Right renal cortex interstitium (tissue), 3 donors: ENCODE measurements around the gene TP53BP1. TPM values are rescaled to one million over a fixed set of nuclear protein-coding genes. Genes with fewer than 3 reads are reported as not detected.

Source experiments
- DNase-seq, 3 donors: peaks; one replicate each; pipeline ENCODE4 v3.0.0-alpha.2; 2013; ENCODE audit warnings: low read depth in 3 of 3, low spot score in 2 of 3
- polyA plus RNA-seq, 3 donors: library from polyadenylated mRNA; unstranded; fragments of 120-200 nt; gene quantifications; one replicate each; pipeline ENCODE4 v1.2.1, GENCODE V29; 2013; ENCODE audit not compliant: insufficient read length in 3 of 3

The TP53BP1 gene
- polyA plus RNA-seq, 3 donors = 72.8 to 87.3 (median 77.7) TPM

DNA sequence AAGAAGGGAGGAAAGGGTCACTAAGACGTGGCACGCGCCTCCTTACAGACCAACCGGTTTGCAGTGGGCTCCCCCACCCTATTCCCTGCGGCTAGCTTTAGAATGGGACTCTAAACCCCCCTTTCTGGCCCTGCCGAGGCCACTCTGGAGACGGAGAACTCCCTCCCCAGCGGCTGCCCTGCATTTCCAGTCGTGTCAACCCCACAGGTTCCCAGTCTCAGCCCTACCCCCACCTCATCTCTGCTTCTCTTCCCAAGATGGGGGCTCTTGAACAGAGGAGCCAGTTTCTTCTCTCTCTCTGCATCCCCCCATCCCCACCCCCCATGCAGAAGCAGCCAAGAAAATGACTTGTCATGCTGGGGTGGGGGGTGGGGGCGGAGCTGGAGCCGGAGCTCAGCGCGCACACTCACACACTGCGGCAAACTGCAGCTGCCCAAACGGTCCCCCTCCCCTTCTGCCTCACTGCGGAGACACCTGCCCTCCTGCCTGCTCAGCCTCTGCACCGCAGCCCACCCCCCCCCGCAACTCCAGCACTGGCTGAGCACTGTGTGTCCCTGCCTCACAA is 25.3 kb upstream of the TP53BP1 start:
- peak in 1 of 3 donors; percentile 8 for DNase-seq

DNA sequence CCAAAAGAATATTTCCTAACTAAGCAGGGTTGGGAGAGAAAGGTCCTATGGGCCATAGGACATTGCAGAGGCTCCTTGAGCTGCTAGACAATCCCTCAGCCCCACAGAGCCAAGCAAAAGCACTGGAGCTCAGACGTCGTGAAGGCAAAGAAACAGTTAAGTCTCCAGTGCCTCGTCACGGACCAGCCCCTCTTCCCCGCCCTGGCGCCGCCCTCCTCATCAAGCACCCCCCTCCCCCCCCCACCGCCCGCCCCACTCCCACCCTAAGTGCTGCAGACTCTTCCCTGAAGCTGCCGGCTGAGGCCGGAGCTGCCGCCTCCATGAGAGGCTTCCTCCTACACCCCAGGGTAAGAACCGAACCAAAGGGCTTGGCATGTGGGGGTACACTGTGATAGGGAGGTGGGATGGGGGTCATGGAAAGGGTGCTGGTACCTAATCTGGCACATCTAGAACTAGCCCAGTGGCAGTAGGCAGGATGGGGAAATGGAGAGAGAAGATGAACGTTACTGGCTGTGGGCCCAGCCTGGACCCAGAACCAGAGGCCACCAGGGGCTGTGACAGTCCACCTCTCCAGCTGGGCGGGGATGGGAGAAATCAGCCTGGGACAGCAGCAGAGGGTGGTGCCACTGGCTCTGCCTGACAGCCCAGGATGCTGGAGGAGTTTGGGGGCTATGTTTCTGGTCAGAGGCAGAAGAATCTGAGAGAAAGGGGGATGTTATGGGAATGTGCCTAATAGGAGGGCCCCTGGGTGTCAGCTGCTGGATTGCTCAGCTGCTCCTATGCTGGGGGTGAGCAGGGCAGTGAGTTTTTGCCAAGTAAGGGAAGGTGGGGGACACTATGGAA is 24.6 kb upstream of the TP53BP1 start, which contains the start of gene MAP1A:
Gene MAP1A (plus strand): TSS at position 255 of the 843 bp plus-strand sequence. CDS start 3,866 bp downstream, outside the sequence.
- DNase-seq = peak in 2 of 3 donors; percentile 36 to 45

DNA sequence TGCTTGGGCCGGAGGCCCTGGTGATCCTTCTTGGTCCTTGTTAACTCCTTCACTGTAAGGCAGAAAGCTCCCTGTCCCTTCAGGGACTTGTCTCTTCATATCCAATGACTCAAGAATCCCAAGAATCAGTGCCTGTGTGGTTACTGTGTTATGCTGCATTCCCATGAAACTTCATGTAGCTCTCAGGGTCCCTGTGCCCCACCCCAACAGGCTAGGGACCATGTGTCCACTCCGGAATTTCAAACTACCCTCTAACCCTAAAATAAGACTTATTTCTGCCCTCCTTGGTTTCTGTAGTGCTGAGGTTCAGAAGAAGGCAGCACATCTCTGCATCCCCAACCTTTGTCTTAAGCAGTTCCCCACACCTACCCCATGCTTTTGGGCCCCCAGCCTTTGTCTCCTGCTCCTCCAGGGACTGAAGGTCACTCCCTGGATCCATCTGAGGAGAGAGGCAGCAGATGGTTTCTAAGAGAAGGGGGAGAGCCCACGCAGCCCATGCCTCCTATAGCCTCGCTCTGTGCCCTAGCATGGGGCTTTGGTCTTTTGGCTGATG is 23.9 kb upstream of the TP53BP1 start:
- peak in 1 of 3 donors; percentile 13 for DNase-seq

DNA sequence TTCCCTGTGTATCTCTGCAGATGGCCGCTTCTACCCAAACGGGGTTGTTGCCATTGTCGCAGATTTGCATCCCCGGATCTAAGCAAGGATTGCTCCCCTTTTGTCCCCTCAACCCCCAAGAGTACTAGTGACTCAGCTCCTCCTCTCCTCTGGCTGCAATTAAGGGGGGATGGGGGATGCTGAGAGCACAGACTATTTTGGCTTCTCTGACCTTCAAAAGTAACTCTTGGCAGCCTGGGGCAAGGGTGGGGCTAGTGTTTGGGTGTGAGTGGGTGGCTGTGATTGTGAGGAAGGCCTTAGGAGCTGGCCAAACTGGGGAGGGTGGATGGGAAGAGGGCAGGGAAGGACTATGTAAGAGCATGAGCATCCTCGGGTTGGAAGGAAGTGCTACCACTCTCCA is 23.2 kb upstream of the TP53BP1 start:
- DNase-seq = no peak

DNA sequence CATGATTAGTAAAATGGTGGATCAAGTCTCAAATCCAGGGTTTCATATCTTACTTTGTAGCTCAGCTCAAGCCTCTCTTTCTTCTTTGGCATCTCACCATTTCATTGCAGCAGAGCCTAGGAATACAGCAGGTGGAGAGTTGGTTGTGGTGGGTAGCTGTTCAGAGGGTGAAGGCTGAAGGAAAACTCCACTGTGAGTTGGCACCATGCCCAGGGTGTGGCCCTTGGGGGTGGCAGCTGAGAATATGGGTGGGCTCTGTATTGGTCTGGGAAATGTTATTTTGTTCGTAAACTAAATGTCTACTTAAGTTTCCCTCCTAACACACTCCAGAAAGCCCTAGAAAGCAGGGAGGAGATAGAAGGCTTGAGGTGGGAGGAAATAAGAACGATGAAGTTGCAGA is 22.8 kb upstream of the TP53BP1 start:
- no peak for DNase-seq

DNA sequence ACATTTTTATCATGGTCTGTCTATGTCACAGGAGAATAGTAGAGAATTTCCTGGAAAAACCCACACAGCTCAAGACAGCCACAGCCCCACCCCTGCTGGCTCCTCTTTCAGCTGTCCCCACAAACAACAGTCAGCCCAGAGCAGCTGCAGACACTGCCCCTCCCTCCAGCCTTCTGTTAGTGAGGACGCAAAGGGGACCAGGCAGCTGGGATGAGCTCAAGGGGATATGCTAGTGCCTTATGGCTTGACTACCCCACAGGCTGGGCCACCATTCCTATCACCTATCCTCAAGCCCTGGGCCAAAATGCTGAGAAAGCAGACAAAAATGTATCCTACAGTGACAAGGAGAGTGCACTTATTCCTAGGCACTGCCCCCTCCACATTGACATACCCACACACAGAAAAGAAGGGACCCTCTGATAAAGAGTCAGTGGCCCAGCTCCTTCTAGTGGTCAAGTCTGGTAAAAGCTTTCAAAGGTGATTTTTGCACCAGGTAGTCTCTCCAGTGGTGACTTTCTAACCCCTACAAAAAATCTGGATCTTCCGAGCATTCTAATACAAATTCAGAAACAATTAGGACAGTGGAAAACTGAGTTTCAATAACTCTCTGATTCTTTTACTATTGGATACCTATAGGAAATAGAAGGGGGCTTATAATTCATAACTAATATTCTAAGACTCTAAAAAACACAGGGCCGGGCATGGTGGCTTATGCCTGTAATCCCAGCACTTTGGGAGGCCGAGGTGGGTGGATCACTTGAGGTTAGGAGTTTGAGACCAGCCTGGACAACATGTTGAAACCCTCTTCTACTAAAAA is 21.5 kb upstream of the TP53BP1 start:
- DNase-seq = peak in 1 of 3 donors; percentile 8

DNA sequence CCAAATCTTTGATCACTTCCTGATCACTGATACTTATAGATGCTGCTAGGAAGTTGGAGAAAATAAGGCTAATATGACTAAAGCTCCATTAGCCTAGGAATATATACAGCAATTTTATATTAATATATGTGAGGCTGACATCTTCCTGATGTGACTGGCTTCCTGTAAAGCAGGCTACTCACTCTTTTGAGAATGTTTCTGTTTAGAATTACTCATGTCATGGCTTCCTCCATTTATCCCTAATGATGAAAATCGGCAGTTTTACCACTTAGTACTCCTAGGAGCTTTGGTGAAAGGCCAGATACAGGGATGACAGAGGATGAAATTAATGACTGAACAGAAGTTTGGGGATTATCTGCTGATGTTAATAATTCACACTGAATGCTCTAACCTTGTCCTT is 20.6 kb upstream of the TP53BP1 start:
- DNase-seq = no peak

DNA sequence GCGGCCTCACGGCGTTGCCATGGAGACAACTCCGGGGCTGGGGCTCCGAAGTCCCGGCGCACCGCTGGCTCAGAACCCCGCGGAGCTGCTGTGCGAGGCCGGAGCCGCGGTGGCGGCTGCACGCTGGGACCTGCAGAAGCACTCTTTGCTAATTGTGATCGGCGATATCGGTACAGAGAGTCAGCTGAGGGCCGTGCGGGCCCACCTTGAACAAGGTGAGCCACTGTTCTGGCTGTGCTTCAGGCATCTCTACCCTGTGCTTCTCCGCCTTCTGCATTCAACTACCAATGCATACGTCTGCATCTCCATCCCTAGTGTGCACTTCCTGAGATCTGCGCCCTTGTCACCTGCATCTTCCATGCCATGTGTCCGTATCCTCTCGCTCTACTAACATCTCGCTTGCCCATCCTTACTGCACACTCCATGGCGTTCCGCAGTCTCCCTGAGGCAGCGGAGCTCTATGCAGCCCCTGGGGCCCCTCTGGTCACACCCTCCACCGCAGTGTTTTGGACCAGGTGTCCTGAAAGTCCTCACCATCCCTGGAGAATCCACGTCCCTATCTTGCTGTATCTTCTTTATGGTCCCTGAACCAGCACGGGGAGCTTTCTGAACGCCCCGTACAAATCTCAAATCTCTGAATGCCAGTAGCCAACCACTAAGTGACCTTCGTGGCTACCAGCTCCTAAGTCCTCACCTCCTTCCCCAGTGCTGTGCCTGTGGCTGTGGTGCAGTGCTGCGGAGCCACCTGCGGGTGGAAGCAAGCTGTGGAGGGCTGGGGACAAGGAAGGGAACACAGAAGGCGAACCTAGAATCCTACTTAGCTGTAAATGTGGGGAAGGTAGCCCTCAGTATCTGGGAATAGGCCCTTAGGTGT is 18.3 kb upstream of the TP53BP1 start:
- no peak for DNase-seq

DNA sequence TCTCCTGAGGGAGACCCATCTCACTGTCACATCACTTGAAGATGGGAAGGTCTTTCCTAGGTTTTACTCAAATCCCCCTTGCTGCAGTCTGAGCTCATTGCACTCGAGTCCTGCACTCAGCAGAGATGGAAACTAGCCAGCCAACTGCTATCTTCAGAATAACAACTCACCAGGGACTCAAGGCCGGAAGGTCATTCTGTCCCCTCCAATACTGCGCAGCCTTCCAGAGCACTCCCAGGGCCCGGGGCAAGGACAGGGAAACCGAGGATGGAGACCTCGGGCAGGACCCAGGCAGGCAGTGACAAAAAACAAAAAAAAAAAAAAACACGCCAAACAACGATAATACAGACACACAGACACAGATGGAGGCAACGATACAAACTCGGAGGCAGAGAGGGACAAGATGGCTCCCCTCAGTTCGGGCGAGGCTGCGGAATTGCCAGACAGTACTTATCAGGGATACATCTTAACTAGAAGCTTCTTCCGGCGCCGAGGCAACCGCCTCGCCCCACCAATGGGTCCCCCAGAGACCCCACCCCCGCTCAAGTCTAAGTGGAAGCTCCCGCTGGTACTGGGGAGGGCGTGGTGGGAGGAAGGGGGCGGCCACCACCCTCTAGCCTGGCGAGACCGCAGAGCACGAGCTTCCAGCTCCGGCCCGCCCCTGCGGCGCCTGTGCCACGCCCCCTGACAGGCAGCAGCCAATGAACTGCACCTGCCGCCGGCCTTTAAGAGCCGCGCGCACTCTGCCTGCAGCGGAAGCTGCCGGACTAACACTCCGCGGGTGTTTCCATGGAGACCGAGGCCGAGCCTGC is 17.4 kb upstream of the TP53BP1 start:
- peak; percentile 87 to 98 (median 92) for DNase-seq

DNA sequence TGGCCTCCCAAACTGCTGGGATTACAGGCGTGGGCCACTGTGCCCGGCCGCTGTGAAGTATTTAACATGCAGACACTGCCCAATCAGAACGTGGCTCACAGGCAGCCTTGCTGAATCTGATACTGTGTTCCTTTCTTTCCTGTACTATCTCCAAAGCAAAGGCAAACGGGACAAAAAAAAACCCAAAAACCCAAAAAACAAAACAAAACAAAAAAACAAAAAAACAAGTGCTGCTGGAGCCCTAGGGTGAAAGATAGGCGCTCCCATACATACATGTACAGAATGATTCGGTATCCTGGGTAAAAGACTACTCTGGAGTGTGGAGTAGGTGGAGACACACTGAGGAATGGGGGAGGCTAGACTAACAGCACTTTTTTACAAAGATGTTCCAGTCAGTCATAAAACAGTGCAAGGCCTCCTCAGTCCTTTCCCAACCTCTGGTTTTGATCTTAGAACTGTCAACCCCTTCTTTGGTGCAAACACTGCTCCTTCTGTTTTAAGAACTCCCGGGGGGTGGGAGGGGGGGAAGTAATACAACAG is 16.8 kb upstream of the TP53BP1 start:
- DNase-seq = peak in 1 of 3 donors; percentile 18

DNA sequence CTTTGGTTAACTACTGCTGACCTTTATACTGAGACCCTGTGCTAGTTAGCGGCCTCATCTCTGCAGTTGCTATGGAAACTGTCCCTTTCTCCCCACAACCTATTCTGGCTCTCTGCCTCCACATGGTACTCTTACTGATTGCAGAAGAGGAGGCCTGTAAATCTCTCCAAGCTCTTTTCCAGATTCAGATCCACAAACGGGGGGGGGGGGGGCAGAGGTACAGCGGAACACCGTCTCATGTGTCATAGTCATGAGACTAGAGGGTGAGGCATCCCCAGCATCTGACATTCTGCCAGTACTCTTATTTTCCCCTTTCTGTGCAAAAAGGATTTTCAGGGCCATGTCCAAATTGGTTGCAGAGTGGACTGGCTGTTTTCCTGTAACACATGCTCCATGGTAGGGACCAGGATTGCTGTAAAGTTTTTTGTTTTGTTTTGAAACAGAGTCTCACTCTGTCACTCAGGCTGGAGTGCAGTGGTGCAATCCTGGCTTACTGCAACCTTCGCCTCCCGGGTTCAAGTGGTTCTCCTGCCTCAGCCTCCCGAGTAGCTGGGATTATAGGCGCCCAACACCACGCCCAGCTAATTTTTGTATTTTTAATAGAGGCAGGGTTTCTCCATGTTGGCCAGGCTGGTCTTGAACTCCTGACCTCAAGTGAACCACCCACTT is 16.2 kb upstream of the TP53BP1 start:
- DNase-seq = no peak

DNA sequence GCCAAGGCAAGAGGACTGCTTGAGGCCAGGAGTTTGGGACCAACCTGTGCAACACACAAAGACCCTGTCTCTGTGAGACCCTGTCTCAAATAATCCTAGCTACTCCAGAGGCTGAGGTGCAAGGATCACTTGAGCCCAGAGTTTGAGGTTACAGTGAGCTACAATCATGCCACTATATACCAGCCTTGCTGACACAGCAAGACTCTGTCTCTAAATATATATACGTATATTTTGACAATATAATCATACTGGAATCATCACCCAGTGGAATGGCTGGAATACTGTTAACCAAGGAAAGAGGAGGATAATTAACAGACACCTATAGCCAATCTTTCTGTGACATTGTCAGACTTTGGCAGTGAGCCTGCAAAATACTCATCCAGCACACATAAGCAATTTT is 15.5 kb upstream of the TP53BP1 start:
- no peak for DNase-seq

DNA sequence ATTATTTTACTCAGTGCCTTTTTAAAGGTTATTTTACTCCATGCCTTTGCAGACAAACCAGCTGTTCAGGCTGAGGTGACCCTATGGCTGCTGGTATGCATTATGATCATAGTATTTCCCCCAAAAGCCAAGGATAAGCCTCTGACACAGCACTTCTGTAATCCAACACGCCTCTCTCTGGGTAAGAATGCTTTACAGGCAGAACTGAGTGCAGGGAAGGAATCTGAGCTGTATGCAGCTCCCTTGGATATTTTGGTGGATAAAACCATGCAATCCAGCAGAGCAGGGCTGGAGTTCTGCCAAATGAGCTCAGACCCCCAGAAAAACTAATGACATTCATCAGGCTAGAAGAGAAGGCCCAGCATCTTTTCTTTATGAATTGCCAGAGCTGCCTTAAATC is 12.8 kb upstream of the TP53BP1 start:
- DNase-seq = peak in 1 of 3 donors; percentile 36

DNA sequence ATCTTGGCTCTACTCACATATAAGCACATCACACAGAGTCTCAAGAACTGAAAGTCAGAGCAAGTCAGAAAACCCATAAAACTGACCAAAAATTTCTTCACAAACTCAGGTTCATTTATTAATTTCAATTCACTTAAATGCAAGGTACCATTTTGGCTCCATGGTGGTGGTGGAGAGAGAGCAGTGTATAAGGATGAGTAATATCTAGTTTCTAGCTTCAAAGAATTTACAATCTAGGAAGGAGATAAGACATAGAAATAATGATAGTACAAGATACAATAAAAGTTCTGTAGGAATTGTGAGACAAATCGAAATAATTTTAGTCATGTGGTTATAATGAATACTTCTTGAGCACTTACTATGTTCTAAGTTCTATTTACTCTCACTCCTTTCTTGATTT is 6.7 kb upstream of the TP53BP1 start:
- DNase-seq = no peak

DNA sequence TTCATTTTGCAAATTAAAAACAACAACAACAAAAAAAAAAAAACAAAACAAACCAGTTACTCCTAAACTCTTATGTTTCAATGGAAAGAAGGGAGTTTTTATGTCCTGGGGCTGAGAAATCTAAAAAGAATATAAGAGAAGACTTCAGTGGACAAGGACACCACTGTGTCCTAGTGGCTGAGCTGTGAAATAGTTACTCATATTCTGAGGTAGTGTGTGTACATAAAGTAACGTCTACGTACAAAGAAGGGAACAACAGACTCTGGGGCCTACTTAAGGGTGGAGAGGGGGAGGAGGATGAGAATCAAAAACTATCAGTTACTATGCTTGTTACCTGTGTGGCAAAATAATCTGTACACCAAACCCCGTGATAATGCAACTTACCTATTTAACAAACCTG is 6.0 kb upstream of the TP53BP1 start:
- DNase-seq = no peak

DNA sequence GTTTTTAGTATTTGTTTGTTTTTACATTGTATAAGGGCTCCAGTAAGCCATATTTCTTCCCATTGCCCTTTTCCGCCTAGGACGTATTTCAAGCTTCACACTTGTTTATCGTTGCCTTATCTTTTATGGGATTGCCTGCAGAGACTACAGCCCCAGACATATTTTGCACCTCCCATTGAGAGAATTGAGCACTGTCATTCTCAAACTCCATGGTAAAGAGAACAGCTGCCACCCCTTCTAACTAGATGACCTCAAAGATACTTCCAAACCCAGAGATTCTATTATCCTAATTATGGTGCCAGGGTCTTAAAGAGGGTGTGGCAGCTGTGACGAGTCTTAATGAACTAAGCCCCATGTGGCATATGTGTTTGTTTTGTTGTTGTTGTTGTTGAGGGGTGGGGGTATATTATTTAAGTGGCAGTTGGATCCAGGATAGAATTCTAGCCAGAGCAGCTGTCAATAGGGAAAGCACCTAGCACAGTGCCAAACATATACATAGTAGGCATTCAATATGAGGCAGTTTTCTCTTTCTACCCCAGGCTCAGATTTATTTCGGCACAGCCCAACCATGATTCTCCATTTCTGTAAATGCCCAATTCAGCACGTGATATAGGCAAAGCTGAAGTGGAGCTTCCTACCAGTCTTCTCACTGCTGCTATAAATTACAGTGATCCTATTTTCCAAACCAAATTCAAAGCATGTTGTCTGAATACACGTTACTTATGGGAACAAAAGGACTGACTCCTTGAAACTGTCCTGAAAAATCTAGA is 932 bp upstream of the TP53BP1 start:
- DNase-seq = no peak

DNA sequence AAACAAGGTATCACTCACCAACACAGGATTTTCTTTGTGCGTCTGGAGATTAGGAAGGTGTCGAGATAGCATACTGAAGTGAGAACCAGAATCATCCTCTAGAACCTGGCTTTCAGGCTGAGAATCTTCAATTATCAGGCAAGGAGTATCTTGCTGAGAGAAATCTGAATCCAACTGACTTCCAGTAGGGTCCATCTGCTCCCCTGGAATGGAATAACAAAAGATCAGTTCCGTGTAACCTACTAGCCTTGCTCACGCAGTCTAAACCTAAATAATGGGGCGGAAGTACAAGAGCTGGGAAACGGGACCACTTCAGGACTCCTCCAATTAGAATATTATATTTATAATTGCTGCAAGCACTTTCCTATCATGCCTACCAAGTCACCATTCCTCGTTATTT is 690 bp downstream of the TP53BP1 start:
- peak in 1 of 3 donors; percentile 7 for DNase-seq

DNA sequence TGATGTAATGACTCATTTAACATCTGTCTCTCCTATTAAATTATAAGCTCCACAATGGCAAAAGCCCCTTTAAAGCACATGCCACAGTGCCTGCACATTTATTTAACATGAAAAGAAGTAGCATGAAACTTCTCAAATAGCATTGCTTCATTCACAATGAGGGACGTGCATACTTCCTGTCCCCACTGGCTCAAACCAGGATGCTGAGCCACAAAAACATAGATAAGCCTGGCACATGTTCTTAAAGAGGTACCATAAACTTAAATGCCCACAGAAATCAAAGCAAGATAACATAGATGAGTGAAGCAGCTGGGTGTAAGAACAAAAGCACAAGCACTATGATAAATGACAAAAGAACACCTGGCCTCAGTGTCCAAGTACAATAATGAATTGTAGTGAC is 3.8 kb downstream of the TP53BP1 start:
- no peak for DNase-seq
